Measurements from ENCODE around the gene HOXC5.

HOXC5 gene

DNA sequence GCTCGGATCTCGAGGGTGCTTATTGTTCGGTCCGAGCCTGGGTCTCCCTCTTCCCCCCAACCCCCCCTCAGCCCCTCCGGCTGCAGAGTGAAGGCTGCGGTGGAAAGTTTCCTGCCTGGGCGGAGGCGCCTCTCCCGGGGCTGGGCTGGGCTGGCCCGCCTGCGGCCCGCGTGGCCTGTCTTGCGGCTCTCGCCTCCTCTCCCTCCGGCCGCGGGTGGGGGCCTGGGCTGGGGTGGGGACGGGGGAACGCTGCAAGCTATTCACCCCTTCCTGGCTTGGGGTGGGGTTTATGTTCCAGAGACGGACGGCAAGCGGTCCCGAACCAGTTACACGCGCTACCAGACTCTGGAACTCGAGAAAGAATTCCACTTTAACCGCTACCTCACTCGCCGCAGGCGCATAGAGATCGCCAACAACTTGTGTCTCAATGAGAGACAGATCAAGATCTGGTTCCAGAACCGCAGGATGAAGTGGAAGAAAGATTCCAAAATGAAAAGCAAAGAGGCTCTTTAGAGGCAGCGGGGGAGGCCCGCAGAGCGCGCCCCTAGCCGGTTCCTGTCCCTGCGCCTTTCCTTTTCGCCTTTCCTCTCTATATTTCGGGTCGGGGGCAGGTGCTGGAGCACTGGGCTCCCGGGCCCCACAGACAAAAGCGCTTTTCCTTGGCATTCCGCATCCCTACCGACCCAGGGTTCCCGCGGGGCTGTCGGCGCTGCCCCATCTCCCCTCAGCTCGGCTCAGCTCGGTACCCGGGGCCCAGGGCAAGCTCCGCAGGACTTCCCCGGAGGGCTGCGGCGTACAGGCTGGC lies 1.3 kb downstream of the HOXC5 start:
- Histone ChIP-seq H3K36me3 (ENCODE audit: insufficient read depth, low read length) (no peaks in the 10 kb centered on the region), H3K4me1 (ENCODE audit: insufficient read depth, low read length) (no peaks in the 10 kb centered on the region), H3K27me3 (ENCODE audit: insufficient read depth, low read length) (peaks cover 96% of the 10 kb centered on the region), H2AFZ (ENCODE audit: low read depth, low read length) (no peak overlapping the region), H3K4me3 (ENCODE audit: low read length) (no peak overlapping the region), H3K9me3 (ENCODE audit: low read length) (peaks cover 2% of the 10 kb centered on the region)

DNA sequence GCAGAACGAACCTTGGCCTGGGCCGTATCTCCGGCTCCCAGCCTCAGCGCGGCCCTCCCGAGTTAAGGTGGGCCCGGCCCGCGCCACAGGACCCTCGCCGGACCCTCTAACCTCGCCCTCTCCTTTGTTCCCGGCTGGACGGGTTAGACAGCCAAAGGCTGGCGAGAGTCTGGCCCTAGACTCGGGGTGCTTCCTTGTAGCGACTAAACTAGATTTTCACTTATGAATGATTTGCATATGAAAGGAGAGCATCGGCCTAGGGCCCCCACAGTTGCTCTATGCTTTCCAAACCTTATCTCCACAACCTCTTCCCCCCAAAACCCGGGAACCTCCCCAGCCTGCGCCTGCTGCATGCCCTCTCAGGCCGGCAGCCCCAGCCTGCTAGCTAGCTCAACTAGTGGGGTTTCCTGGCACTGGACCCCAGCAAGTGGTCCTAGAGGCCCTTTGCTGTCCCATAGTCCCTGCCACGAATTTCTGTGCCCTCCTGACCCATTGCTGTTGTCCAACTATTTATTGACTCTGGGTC lies 2.0 kb downstream of the HOXC5 start:
- no peaks in the 10 kb centered on the region for H3K36me3 ChIP-seq (ENCODE audit: insufficient read depth, low read length)
- H3K4me1 ChIP-seq (ENCODE audit: insufficient read depth, low read length), result no peaks in the 10 kb centered on the region
- peaks cover 96% of the 10 kb centered on the region for H3K27me3 ChIP-seq (ENCODE audit: insufficient read depth, low read length)
- peaks cover 2% of the 10 kb centered on the region for H3K9me3 ChIP-seq (ENCODE audit: low read length)
- H2AFZ ChIP-seq (ENCODE audit: low read depth, low read length), result no peak overlapping the region
- no peak overlapping the region for H3K4me3 ChIP-seq (ENCODE audit: low read length)

DNA sequence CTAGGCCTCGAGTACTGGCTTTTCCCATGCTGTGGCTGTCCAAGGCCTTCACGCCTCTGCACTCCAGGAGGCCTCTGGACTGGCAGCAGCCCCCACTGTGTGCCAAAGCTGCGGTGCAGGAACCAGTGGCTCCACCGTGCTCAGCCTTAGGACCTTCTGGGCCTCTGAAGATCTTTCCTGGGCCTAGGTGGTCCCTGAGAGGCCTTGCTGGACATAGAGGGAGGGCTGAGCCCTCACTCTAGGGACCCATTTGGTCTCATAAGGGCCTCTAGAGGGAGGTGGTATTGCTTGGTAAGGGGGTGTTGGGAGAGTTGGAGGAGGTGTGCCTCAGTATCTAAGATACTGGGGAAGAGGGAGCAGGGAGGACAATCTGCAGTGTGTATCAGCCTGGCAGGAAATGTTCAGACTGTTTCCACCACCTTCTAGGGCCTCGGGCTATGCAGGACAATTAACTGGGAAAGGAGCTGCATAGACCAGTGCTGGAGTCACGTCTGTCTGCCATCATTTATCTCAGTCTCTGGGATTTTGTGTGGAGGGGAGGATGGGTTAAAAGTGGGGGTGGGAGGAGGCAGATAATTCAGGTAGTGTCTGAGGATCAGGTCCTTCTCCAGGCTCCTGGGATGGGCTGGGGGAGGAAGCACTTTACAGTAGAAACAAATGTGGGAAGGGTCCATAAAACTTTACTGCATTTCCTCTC lies 2.9 kb downstream of the HOXC5 start:
- Histone ChIP-seq H3K27me3 (ENCODE audit: insufficient read depth, low read length) (peaks cover 97% of the 10 kb centered on the region), H3K4me3 (ENCODE audit: low read length) (no peak overlapping the region)

DNA sequence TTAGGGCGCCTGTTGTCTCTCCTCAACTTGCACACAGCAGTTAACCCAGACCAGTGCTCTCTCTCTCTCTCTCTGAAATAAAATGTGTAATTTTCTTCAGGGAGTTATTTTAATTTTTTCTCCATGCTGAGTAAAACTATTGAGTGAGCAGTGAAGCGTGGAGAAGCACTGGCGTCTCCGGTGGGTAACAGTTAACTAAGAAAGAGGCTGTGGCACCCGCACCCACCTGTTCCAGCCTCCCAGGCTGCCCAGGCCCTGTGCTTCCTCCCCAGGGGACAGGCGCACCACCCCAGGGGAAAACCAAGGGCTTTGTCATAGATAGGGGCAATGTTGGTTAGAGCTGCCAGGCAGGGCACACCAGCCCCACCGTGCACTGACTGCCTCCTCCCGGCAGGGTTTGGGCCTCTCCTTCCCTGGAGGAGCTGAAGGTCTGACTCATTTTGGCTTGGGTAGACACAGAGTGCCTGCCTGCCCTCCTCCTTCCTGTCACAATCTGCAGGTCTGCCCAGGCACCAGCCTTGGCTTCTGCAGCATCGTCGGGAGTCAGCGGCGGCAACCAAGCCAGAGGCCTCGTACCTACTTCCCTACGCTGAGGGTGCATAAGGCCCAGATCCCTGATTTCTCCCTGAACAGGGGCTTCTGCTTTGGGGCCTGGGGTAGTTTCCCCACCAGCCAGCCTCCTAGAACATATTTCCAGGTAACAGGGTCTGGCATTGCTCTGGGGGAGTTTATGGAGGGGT lies 3.9 kb downstream of the HOXC5 start:
- H3K4me1 ChIP-seq (ENCODE audit: insufficient read depth, low read length), result no peaks in the 10 kb centered on the region
- no peak overlapping the region for H2AFZ ChIP-seq (ENCODE audit: low read depth, low read length)
- peaks cover 2% of the 10 kb centered on the region for H3K9me3 ChIP-seq (ENCODE audit: low read length)
- no peak overlapping the region for H3K4me3 ChIP-seq (ENCODE audit: low read length)
- peaks cover 96% of the 10 kb centered on the region for H3K27me3 ChIP-seq (ENCODE audit: insufficient read depth, low read length)
- H3K36me3 ChIP-seq (ENCODE audit: insufficient read depth, low read length), result no peaks in the 10 kb centered on the region

More for the DNA sequence above, 2.9 kb downstream of the HOXC5 start:
- H3K4me1 ChIP-seq (ENCODE audit: insufficient read depth, low read length), result no peaks in the 10 kb centered on the region
- H3K9me3 ChIP-seq (ENCODE audit: low read length), result peaks cover 2% of the 10 kb centered on the region
- H2AFZ ChIP-seq (ENCODE audit: low read depth, low read length), result no peak overlapping the region
- H3K36me3 ChIP-seq (ENCODE audit: insufficient read depth, low read length), result no peaks in the 10 kb centered on the region

DNA sequence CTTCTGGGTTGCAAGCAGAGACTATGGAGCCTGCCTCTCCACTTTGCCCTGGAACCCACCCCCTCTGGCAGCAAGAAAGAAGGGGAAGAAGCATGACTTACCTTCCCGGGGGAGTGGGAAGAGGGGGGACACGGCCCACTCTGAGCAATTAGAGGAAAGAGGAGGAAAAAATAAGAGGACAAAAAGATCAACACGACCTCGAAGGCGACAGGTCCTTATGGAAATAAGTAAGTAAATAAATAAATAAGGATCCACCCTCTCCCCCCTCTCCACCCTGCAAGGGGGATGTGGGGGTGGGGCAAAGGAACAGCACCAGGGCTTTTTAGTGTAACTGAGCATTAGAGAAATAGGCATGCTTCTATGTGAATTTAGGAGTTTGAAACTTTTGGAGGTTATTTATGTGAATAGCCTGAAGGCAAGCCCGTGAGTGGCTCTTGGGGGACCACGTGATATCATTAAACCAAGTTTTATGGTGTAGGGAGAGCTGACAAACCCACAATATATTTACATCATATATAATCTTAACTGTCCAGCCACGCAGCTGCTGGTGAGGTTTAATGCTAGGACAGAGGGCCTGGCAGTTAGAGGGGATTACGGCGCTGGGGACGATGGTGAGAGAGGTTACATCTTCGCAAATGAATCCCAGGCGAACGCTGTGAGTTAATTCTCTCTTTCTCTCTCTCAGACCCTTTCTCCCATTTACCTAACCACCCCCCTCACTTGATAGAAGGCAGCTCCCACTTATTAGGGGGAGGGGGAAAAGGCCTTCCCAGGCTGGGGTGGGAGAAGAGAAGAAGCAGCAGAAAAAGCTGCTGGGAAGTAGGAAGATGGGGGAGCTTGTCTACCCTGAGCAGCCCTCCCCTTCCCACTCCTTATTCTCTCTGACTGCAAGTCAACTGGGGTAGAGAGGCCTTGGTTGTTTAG lies 4.8 kb downstream of the HOXC5 start:
- Histone ChIP-seq H3K4me3 (ENCODE audit: low read length) (no peak overlapping the region), H3K36me3 (ENCODE audit: insufficient read depth, low read length) (no peaks in the 10 kb centered on the region), H3K27me3 (ENCODE audit: insufficient read depth, low read length) (peaks cover 94% of the 10 kb centered on the region), H2AFZ (ENCODE audit: low read depth, low read length) (no peak overlapping the region), H3K9me3 (ENCODE audit: low read length) (peaks cover 2% of the 10 kb centered on the region), H3K4me1 (ENCODE audit: insufficient read depth, low read length) (no peaks in the 10 kb centered on the region)

DNA sequence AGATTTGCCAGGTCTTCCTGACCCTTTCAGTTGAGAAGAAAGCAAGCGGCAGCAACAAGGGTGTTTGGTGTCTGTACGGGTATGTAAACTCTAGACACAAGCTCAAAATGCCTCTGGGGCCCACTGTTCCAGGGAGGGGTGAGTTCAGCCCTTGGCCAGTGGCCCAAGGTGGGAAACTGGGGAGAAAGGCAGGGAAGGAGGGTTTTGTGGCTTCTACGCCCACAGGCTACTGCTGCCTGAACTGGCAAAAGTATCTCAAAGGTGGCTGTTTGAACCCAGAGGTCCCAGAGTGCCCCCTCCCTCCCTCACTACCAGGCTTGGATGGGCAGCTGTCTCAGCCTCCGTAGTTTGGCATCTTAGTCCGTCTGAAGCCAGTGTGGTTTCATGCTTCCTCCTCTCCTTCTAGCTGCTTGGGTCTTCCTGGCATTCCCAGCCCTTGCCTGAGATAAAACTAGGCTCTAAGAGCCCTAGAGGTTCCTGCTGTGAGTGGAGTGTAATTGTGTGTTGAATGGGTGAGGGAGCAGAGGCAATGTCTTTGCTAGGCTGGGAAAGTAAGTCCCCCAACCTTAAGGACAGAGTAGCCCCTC lies 5.5 kb downstream of the HOXC5 start:
- Histone ChIP-seq H3K9me3 (ENCODE audit: low read length) (no peaks in the 10 kb centered on the region), H3K4me1 (ENCODE audit: insufficient read depth, low read length) (no peaks in the 10 kb centered on the region), H3K27me3 (ENCODE audit: insufficient read depth, low read length) (peaks cover 94% of the 10 kb centered on the region), H3K4me3 (ENCODE audit: low read length) (no peak overlapping the region), H3K36me3 (ENCODE audit: insufficient read depth, low read length) (no peaks in the 10 kb centered on the region), H2AFZ (ENCODE audit: low read depth, low read length) (no peak overlapping the region)

DNA sequence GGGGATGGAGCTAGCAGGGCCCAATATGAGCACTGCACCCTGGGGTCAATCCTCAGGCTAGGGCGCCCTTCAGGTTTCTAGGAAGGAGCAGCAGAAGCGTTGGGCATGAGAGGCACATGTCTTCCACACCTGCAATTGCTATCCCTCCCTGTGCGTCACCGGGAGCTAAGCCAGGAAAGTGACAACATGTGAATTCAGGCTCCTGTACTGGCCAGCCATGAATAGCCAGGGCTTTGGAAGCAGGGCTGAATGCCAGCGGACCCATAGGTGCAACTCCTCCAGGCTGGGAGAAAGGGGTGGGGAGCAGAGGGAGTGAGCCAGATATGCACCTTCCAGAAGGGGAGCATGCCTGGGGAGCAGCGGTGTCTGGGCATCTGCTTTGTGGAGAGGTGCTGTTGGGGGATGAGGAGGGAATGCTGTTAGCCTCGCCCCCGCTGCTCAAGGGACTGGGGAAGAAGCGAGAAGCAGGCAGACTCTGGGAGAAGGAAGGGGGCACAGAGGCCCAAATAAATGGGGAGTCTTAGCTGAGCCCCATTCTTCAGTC lies 6.1 kb downstream of the HOXC5 start:
- Histone ChIP-seq H3K4me3 (ENCODE audit: low read length) (no peak overlapping the region), H3K4me1 (ENCODE audit: insufficient read depth, low read length) (no peaks in the 10 kb centered on the region), H3K27me3 (ENCODE audit: insufficient read depth, low read length) (peaks cover 97% of the 10 kb centered on the region)

DNA sequence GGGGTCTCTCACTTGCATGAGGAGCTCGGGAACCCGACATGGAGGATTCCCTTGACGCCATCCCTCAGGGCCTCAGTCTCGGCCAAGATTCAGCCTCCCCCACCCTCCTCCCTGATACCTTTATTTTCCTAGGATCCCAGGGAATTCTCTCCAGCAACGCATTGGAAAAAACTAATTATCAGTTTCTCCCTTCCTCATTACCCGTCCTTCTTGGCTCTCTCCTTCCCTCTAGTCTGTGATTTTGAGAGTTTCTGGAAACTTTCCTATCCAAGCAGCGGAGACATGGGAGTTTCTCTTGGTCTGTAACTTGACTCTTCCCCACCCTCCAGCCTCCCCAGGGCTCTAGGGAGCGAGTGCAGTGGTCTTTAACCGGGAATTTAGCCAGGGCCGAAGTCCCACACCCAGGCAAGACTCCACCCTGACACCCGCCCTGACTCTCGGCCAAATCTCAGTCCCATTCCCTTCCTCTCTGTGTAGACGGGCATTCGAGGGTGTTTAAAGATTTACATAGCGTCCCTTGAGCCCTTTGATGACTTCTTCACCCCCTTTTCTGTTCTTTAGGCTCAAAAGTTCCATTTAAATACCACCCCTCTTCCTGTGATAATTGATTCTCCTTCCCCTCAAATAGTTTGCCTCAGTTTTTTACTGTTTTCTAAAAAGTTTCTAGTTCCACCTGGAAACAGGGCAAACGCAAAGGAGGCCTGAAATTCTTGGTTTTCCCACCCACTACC lies 6.7 kb downstream of the HOXC5 start:
- Histone ChIP-seq H3K4me3 (ENCODE audit: low read length) (no peak overlapping the region), H3K4me1 (ENCODE audit: insufficient read depth, low read length) (no peaks in the 10 kb centered on the region), H3K27me3 (ENCODE audit: insufficient read depth, low read length) (peaks cover 98% of the 10 kb centered on the region), H2AFZ (ENCODE audit: low read depth, low read length) (no peak overlapping the region), H3K36me3 (ENCODE audit: insufficient read depth, low read length) (no peaks in the 10 kb centered on the region), H3K9me3 (ENCODE audit: low read length) (no peaks in the 10 kb centered on the region)

More for the DNA sequence above, 6.1 kb downstream of the HOXC5 start:
- Histone ChIP-seq H3K9me3 (ENCODE audit: low read length) (no peaks in the 10 kb centered on the region), H2AFZ (ENCODE audit: low read depth, low read length) (no peak overlapping the region), H3K36me3 (ENCODE audit: insufficient read depth, low read length) (no peaks in the 10 kb centered on the region)

DNA sequence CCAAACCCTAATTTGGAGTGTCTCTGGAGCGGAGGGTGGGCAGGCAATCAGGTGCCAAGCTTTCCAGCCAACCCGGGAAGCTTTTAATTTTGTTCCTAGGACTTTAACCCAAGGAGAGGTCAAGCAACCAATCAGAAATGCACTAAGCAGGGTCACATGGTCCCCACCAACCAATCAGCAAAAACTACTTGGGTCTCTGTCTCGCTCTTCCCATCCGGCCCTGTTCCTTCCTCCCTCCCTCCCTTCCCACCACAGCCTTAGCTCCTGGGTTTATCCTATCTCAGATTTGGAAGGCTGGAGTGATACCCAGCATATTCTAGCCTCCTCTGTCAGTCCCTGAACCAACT lies 7.3 kb downstream of the HOXC5 start:
- Histone ChIP-seq H3K27me3 (ENCODE audit: insufficient read depth, low read length) (peaks cover 98% of the 10 kb centered on the region), H3K9me3 (ENCODE audit: low read length) (no peaks in the 10 kb centered on the region), H3K4me3 (ENCODE audit: low read length) (no peak overlapping the region)

DNA sequence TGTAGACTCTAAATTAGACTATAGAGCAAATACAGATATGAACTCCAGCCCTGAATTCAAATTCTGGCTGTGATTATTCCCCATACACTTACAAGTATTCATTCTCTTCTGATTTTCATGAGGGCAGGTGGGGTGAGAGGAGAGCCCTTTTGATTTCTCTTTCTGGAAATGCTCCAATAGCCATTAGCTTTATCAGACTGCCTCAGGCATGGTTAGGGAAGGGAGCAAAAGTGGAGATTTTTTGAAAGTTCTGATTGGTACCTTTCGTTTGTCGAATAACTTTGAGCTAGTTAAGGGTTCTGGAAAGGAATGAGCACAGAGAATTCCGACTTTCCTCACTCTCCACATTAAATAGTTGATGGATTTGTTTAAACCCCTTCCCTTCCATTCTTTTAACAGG lies 7.8 kb downstream of the HOXC5 start:
- H3K4me1 ChIP-seq (ENCODE audit: insufficient read depth, low read length), result no peaks in the 10 kb centered on the region
- H3K36me3 ChIP-seq (ENCODE audit: insufficient read depth, low read length), result no peaks in the 10 kb centered on the region
- no peak overlapping the region for H2AFZ ChIP-seq (ENCODE audit: low read depth, low read length)
- no peak overlapping the region for H3K4me3 ChIP-seq (ENCODE audit: low read length)
- peaks cover 98% of the 10 kb centered on the region for H3K27me3 ChIP-seq (ENCODE audit: insufficient read depth, low read length)
- no peaks in the 10 kb centered on the region for H3K9me3 ChIP-seq (ENCODE audit: low read length)

More for the DNA sequence above, 7.3 kb downstream of the HOXC5 start:
- no peaks in the 10 kb centered on the region for H3K4me1 ChIP-seq (ENCODE audit: insufficient read depth, low read length)
- no peak overlapping the region for H2AFZ ChIP-seq (ENCODE audit: low read depth, low read length)
- no peaks in the 10 kb centered on the region for H3K36me3 ChIP-seq (ENCODE audit: insufficient read depth, low read length)

DNA sequence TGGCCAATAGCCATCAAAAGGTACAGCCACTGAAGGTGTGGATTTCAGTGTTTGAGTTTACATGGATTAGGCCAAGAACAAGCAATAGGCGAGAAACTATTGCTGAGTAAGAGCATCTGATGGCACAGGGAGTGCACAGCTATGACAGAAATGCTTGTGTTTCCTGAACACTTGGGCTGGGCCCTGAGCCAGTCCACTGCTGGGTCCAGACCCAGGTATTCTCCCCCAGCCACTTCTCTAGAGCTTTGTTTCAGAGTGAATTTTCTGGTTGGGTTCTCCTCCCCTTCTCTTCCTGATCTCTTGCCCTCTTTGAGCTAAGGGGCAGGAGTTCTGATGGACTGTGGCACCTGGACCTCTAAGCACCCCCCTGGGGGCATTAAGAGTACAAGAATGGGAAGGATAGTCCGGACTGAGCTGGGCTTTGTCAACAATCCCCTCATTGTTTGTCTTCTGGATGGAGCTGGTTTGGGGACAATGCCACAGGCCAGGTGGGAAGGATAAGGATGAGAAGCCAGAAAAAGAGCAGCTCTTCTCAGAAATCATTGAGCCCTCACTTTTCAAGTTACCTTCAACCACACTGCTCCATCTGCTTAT lies 8.3 kb downstream of the HOXC5 start:
- H3K36me3 ChIP-seq (ENCODE audit: insufficient read depth, low read length), result no peaks in the 10 kb centered on the region
- no peaks in the 10 kb centered on the region for H3K4me1 ChIP-seq (ENCODE audit: insufficient read depth, low read length)
- H3K27me3 ChIP-seq (ENCODE audit: insufficient read depth, low read length), result peaks cover 98% of the 10 kb centered on the region
- no peak overlapping the region for H2AFZ ChIP-seq (ENCODE audit: low read depth, low read length)
- H3K9me3 ChIP-seq (ENCODE audit: low read length), result no peaks in the 10 kb centered on the region
- H3K4me3 ChIP-seq (ENCODE audit: low read length), result no peak overlapping the region
